Ovary (tissue), 9 donors: ENCODE measurements around the gene ADIRF. TPM values are rescaled to one million over a fixed set of nuclear protein-coding genes. Genes with fewer than 3 reads are reported as not detected.
A peak's percentile ranks its signal among the peaks of the same experiment; 100 is the strongest.

Experiments
- DNase-seq, 5 donors: peaks; one replicate each; pipeline ENCODE4 v3.0.0-alpha.2; 2019 to 2020
- H3K27ac ChIP-seq, 2 donors: fragments of 200-600 bp; one replicate each; pipeline versions ENCODE4 v1.5.1 to v1.8.0; 2019 to 2022
- H3K27me3 ChIP-seq: fragments of 200-600 bp; one replicate; pipeline ENCODE4 v1.8.0; 2022
- H3K36me3 ChIP-seq: fragments of 200-600 bp; sonication (generic); one replicate; pipeline ENCODE4 v1.5.1; 2019
- H3K4me1 ChIP-seq: one replicate; pipeline ENCODE4 v1.8.1; 2013; ENCODE audit warnings: mild to moderate bottlenecking, moderate library complexity; ENCODE audit not compliant: insufficient read depth
- H3K4me3 ChIP-seq: fragments of 200-600 bp; sonication (generic); one replicate; pipeline ENCODE4 v1.5.1; 2017
- H3K9me3 ChIP-seq, 2 donors: fragments of 200-600 bp in 1 of 2; sonication (generic) in 1 of 2; one replicate each; pipeline versions ENCODE4 v1.5.1 to v1.8.1; 2013 to 2019; ENCODE audit warnings: mild to moderate bottlenecking in 1 of 2, moderate library complexity in 1 of 2
- EP300 ChIP-seq: sonication (generic); formaldehyde crosslinking; IDR thresholded peaks from one replicate; pipeline ENCODE4 v1.6.1; 2017; ENCODE audit warnings: antibody characterized with exemption
- POLR2A ChIP-seq: fragments of 450-650 bp; IDR thresholded peaks from one replicate; pipeline ENCODE4 v1.6.1; 2017; ENCODE audit warnings: antibody characterized with exemption, mild to moderate bottlenecking, moderate library complexity
- WGBS, 3 donors: extraction: QIAGEN DNeasy Blood & Tissue Kit in 1 of 3; methylation state at CpG; one replicate each; pipeline versions ENCODE4 v1.1.5 to v1.1.7; 2013 to 2017; 5-methylcytosine and 5-hydroxymethylcytosine counted together
- intact Hi-C, 4 donors: fragments of 100-400 bp; cut with DNase I; formaldehyde crosslinking; loops; one replicate each; pipeline versions ENCODE4 v1.11.0 to v1.15.1; 2022 to 2023
- polyA plus RNA-seq, 2 donors: library from polyadenylated mRNA; stranded (reverse); fragments of 200-250 nt in 1 of 2; fragments of 350-450 nt in 1 of 2; fragmentation: Illumina TruSeq in 1 of 2; extraction: RNeasy Lipid Tissue Mini Kit (QIAGEN cat#74804) in 1 of 2; gene quantifications; one replicate each; pipeline ENCODE4 v1.2.3, GENCODE V29; 2013 to 2014
- total RNA-seq, 7 donors: library from RNA; depleted of rRNA in 2 of 7; stranded (reverse); fragments of >200 nt in 2 of 7; fragmentation: NEBNext Ultra II Directional in 3 of 7; extraction: Animal tissue kit (Norgen Biotek cat#: 25700) in 3 of 7; gene quantifications; one replicate each; pipeline versions ENCODE4 v1.1.0 to v1.2.4, GENCODE V29; 2016 to 2023
- TF ChIP-seq, protein P1 (sequence below), 3 donors: fragments of 450-650 bp in 2 of 3; fragments of 200-600 bp in 1 of 3; IDR thresholded peaks; one replicate each; pipeline versions ENCODE4 v1.5.1 to v1.8.0; 2016 to 2022; ENCODE audit warnings: antibody characterized with exemption in 3 of 3, mild to moderate bottlenecking in 1 of 3
- donor health status: DM: no; HTN: no; CAD: no; lungs with moderate emphysema.
- donor health status: DM: no; HTN: no; CAD: no.
- donor health status: Bipolar disorder and iron deficiency.
- donor health status: DM: yes; HTN: yes; CAD: no.
- donor health status: DM: no; HTN: no; CAD: no.
- donor health status: DM: yes; HTN: yes; CAD: no.

The ADIRF gene
- total and polyA plus RNA-seq, 9 donors, result 57.4 to 528 (median 231) TPM

GRCh38 chr10:86957471-86958115, 10.7 kb upstream of the ADIRF start, which contains the start of gene MMRN2:
Gene MMRN2 (minus strand): TSS chr10:86957615. CDS start chr10:86957541, 74 bp downstream.
- Histone ChIP-seq H3K27me3 (no peaks in the 10 kb centered on the region), H3K36me3 (no peaks in the 10 kb centered on the region), H3K27ac (peak within 1 kb of the TSS; percentile 31 to 89), H3K9me3 (no peaks in the 10 kb centered on the region), H3K4me3 (peak within 1 kb of the TSS; percentile 20), H3K4me1 (peaks cover 42% of the 10 kb centered on the region)
- 72 to 81% (median 77%) methylated on average over 9 of the region's 9 CpGs for WGBS, 3 donors
- intact Hi-C loops, result no loop called here
- no peak for TF ChIP-seq EP300
- TF ChIP-seq, protein P1, sequence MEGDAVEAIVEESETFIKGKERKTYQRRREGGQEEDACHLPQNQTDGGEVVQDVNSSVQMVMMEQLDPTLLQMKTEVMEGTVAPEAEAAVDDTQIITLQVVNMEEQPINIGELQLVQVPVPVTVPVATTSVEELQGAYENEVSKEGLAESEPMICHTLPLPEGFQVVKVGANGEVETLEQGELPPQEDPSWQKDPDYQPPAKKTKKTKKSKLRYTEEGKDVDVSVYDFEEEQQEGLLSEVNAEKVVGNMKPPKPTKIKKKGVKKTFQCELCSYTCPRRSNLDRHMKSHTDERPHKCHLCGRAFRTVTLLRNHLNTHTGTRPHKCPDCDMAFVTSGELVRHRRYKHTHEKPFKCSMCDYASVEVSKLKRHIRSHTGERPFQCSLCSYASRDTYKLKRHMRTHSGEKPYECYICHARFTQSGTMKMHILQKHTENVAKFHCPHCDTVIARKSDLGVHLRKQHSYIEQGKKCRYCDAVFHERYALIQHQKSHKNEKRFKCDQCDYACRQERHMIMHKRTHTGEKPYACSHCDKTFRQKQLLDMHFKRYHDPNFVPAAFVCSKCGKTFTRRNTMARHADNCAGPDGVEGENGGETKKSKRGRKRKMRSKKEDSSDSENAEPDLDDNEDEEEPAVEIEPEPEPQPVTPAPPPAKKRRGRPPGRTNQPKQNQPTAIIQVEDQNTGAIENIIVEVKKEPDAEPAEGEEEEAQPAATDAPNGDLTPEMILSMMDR (IDR thresholded peaks at IDR 0.05), result no peak
- TF ChIP-seq POLR2A, result no peak
- DNase-seq, result peak in 2 of 5 donors; percentile 33 to 36

DNA sequence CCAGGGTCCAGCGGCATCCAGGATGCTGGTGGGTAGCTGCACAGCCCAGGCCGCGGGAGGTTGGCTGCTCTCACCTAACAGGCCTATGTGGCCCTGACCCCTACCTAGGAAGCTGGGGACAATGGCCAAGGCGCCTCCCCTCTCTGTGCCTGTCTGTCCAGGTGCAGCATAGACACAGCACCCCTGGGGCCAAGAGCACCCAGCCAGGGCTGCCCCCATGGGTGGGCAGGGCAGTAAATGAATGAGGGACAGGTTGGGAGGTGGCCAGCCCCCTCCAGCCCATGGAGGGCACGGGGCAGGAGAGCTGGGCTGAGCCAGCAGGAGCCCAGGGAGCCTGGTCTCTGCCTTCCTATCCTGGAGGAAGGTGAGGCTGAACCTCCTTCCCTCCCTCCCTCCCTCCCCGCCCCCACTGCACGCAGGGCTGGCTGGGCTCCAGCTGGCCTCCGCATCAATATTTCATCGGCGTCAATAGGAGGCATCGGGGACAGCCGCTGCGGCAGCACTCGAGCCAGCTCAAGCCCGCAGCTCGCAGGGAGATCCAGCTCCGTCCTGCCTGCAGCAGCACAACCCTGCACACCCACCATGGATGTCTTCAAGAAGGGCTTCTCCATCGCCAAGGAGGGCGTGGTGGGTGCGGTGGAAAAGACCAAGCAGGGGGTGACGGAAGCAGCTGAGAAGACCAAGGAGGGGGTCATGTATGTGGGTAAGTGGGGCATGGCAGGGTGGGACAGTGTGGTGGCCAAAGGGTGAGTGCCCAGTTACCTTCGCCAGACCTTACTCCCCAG, 10.0 kb upstream of the ADIRF start, which contains the start of gene SNCG:
Gene SNCG (plus strand): TSS at position 484 of the 785 bp plus-strand sequence. CDS start 99 bp downstream, at position 583.
- H3K4me1 ChIP-seq, result peaks cover 42% of the 10 kb centered on the region
- peak within 1 kb of the TSS; percentile 20 for H3K4me3 ChIP-seq
- no peak for TF ChIP-seq EP300
- no peak for TF ChIP-seq POLR2A
- TF ChIP-seq, protein P1 (IDR thresholded peaks at IDR 0.05), result no peak
- no peaks in the 10 kb centered on the region for H3K9me3 ChIP-seq
- intact Hi-C loops, result no loop called here
- DNase-seq, result peak; percentile 69 to 76 (median 74)
- 26 to 33% (median 33%) methylated on average over 17 to 22 of the region's 22 CpGs for WGBS, 3 donors
- no peaks in the 10 kb centered on the region for H3K27me3 ChIP-seq
- no peaks in the 10 kb centered on the region for H3K36me3 ChIP-seq
- H3K27ac ChIP-seq, result peak within 1 kb of the TSS; percentile 31 to 89

DNA sequence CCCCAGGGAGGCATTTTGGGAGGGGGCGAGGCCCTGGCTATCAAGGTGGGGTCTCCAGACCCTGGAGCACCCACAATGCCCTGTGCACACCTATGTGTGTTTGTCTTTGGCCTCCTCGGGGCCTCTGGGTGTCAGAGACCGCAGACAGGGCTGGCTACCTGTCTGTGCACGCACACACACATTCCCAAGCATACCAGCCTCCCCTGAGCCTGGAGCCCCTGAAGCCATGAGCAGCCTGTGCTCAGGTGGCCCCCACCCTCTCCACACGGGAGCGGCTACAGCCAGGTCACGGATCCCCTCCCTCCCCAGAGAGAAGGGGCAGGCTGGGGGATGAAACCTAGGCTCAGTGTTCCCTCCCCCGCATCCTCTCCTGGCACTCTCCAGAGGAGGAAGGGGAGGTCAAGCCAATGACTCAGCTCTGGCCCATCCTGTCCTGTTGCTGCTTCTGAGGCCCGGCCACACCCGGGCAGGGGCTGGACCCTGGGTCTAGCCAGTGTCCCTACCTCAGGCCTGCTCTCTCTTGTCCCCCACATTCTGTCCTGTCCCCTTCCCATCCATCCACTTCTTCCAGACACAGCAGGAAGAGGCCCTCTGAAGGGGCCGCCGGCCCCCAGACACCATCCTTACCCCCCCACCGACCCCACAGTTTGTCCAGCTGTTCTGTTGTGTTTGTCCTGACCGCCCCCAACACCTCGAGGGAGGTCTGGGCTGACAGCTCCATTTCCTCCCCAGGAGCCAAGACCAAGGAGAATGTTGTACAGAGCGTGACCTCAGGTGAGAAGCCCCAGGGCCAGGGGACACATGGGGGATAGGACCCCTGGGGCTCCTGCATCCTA, 9.2 kb upstream of the ADIRF start:
- TF ChIP-seq EP300, result no peak
- TF ChIP-seq POLR2A, result no peak
- TF ChIP-seq, protein P1 (IDR thresholded peaks at IDR 0.05), result no peak
- H3K4me1 ChIP-seq, result peaks cover 34% of the 10 kb centered on the region
- 34 to 39% (median 35%) methylated on average over 16 of the region's 16 CpGs for WGBS, 3 donors
- intact Hi-C loops, result no loop called here
- peak overlapping the region; percentile 31 to 89 for H3K27ac ChIP-seq
- DNase-seq, result peak; percentile 83 to 89 (median 86)
- peak overlapping the region; percentile 20 for H3K4me3 ChIP-seq
- no peaks in the 10 kb centered on the region for H3K27me3 ChIP-seq
- no peaks in the 10 kb centered on the region for H3K36me3 ChIP-seq
- no peaks in the 10 kb centered on the region for H3K9me3 ChIP-seq

GRCh38 chr10:86959737-86960002, 8.6 kb upstream of the ADIRF start:
- WGBS, 3 donors, result 93 to 100% (median 94%) methylated on average over 2 of the region's 2 CpGs
- no peak for TF ChIP-seq POLR2A
- TF ChIP-seq, protein P1 (IDR thresholded peaks at IDR 0.05), result no peak
- TF ChIP-seq EP300, result no peak
- peaks cover 34% of the 10 kb centered on the region for H3K4me1 ChIP-seq
- no peaks in the 10 kb centered on the region for H3K27me3 ChIP-seq
- peak overlapping the region; percentile 31 to 89 for H3K27ac ChIP-seq
- no peak for DNase-seq
- no peaks in the 10 kb centered on the region for H3K36me3 ChIP-seq
- H3K9me3 ChIP-seq, result no peaks in the 10 kb centered on the region
- H3K4me3 ChIP-seq, result no peak overlapping the region
- intact Hi-C loops, result loop anchor here in 1 of 4 donors (10.0 kb wide), 1 partner anchor 135 kb away; the partner anchor contains the start of genes GLUD1 and SHLD2
